EL (cell line): ENCODE data around the gene SLC29A2.

Experiments used
- DNase-seq: peaks from one replicate; pipeline ENCODE4 v3.0.0-alpha.2; 2016

The SLC29A2 gene

DNA sequence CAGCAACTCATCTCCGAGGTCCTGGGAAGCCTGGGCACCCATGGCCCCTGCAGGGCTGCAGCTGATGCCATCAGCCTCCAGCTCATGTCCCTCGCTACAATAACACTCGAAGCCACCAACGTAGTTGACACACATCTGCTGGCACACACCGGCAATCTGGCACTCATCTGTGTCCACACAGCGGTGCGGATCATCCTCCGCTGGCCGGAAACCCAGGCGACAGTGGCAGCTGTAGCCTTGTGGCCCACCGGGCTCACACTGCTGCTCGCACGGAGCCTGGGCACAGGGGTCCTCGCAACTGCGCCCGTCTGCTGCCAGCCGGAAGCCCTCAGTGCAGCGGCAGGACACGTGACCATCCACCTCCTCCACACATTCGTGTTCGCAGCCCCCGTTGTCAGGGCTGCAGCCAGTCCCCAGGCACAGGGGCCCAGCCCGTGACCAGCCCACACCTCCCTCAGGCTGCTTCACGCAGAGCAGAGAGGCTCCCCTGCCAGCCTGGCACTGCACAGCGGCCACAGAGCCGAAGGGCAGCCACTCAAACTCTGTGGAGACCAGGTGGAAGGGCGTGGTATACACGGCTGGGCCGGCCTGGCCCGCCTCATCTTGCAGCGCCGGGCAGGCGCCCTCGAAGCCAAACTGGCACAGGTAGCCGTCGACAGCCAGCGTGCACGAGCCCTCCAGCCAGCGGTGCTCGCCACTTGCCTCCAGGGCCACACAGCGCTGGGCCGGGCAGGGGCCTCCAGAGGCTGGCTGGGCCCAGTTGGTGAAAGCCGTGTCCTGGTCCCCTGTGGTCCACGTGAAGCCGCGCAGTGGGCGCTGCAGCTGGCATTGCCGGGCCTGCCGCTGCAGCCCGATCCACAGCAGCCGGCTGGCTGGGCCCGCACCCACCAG is 55.4 kb downstream of the SLC29A2 start:
- DNase-seq: peak; percentile 27

- no peak for DNase-seq
These were observed 56.1 kb downstream of the SLC29A2 start for GRCh38 chr11:66315498-66315885.

- no peak for DNase-seq
These were observed 56.7 kb downstream of the SLC29A2 start for GRCh38 chr11:66314561-66315497.

GRCh38 chr11:66314186-66314501 is 57.4 kb downstream of the SLC29A2 start:
- DNase-seq: no peak

- peak; percentile 59 for DNase-seq
These were observed 58.0 kb downstream of the SLC29A2 start for GRCh38 chr11:66313321-66314185.

DNA sequence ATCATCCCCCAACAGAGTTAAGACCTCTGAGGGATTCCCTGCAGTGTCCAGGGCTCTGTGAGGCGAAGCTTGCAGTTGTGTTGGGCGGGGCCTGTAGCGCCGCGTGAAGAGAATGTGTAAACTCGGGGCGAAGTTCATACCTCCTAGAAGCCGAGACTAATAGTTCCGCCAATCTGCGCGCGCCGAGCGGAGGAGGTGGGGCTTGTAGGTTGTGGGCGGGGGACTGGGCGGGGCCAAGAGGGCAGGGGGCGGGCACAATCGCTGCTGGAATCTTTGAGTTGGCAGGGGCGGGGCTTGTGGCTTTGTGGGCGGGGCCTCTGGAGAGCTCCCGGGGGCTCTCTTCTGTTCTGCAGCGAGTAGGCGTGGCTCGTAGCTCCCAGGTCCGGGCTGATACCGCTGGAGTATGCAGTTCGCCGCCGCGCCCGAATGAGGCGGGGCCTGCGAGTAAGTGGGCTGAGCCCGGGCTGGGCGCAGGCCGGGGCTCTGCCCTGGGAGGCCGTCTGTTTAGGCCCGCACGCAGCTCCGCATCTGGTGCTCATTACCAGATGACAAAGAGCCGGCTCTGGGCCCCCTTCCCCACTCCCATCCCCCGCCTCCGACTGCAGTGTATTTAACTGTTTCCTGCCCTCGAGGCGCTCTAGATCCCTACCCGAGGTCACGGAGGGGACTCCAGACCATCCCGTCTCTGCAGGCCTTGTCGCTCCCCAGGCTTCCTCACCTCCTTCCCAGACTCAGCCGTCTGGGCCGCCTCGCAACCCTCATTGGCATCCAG is 58.8 kb downstream of the SLC29A2 start:
- peak; percentile 100 for DNase-seq
